Osteocyte (in vitro differentiated cells): ENCODE measurements around the gene HPGD. TPM values are rescaled to one million over a fixed set of nuclear protein-coding genes. Genes with fewer than 3 reads are reported as not detected.

Experiments used
- DNase-seq: peaks from one replicate; pipeline ENCODE4 v3.0.0; 2021; ENCODE audit warnings: mixed read lengths; ENCODE audit not compliant: unreplicated experiment; ENCODE audit errors: extremely low spot score
- H3K27ac Mint-ChIP-seq: one replicate; pipeline ENCODE4 v1.8.0; 2021; ENCODE audit warnings: mild to moderate bottlenecking, mixed read lengths; ENCODE audit not compliant: unreplicated experiment
- H3K27me3 Mint-ChIP-seq: one replicate; pipeline ENCODE4 v1.8.0; 2021; ENCODE audit warnings: mixed read lengths; ENCODE audit not compliant: unreplicated experiment
- H3K36me3 Mint-ChIP-seq: one replicate; pipeline ENCODE4 v1.8.0; 2021; ENCODE audit warnings: mixed read lengths; ENCODE audit not compliant: unreplicated experiment
- H3K4me1 Mint-ChIP-seq: one replicate; pipeline ENCODE4 v1.8.0; 2021; ENCODE audit warnings: mixed read lengths; ENCODE audit not compliant: unreplicated experiment
- H3K4me3 Mint-ChIP-seq: one replicate; pipeline ENCODE4 v1.8.0; 2021; ENCODE audit warnings: mild to moderate bottlenecking, moderate library complexity, mixed read lengths; ENCODE audit not compliant: unreplicated experiment
- H3K9me3 Mint-ChIP-seq: one replicate; pipeline ENCODE4 v1.8.0; 2021; ENCODE audit warnings: mixed read lengths; ENCODE audit not compliant: unreplicated experiment
- CTCF ChIP-seq: fragments of 200-600 bp; sonication (generic); IDR thresholded peaks from 2 replicates; pipeline ENCODE4 v1.5.0; 2021; ENCODE audit warnings: antibody characterized with exemption, mild to moderate bottlenecking, moderate library complexity
- total RNA-seq: library from RNA; stranded (reverse); gene quantifications from 2 replicates; pipeline ENCODE4 v1.2.1, GENCODE V29; 2021

HPGD gene
- total RNA-seq, 1 donor from 2014 or later: not detected

- Mint-ChIP-seq H3K4me3 (no peak overlapping the region), H3K27ac (no peak overlapping the region), H3K36me3 (no peaks in the 10 kb centered on the region), H3K9me3 (no peaks in the 10 kb centered on the region), H3K4me1 (no peaks in the 10 kb centered on the region), H3K27me3 (peaks cover 11% of the 10 kb centered on the region)
- DNase-seq: no peak
- TF ChIP-seq CTCF: no peak
Observed at GRCh38 chr4:174483792-174484191, 38.5 kb downstream of the HPGD start.

DNA sequence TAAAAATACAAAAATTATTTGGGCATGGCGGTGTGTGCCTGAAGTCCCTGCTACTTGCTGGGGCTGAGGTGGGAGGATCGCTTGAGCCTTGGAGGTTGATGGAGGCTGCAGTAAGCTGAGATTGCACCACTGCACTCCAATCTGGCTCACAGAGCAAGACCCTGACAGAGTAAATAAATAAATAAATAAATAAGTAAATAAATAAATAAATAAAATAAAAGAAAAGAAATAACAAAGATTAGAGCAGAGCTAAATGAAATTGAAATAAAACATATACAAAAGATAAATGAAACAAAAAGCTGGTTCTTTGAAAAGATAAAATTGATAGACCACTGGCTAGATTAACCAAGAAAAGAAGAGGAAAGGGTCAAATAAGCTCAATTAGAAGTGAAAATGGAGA is 43.1 kb downstream of the HPGD start:
- Mint-ChIP-seq H3K36me3 (no peaks in the 10 kb centered on the region), H3K9me3 (no peaks in the 10 kb centered on the region), H3K4me1 (no peaks in the 10 kb centered on the region), H3K27ac (no peak overlapping the region), H3K4me3 (no peak overlapping the region), H3K27me3 (peaks cover 7% of the 10 kb centered on the region)
- TF ChIP-seq CTCF: no peak
- no peak for DNase-seq

- no peak overlapping the region for H3K4me3 Mint-ChIP-seq
- no peaks in the 10 kb centered on the region for H3K4me1 Mint-ChIP-seq
- no peak for TF ChIP-seq CTCF
- DNase-seq: no peak
- H3K27ac Mint-ChIP-seq: no peak overlapping the region
- H3K9me3 Mint-ChIP-seq: no peaks in the 10 kb centered on the region
- no peaks in the 10 kb centered on the region for H3K36me3 Mint-ChIP-seq
- peaks cover 19% of the 10 kb centered on the region for H3K27me3 Mint-ChIP-seq
Observed at GRCh38 chr4:174475528-174475927, 46.8 kb downstream of the HPGD start.

DNA sequence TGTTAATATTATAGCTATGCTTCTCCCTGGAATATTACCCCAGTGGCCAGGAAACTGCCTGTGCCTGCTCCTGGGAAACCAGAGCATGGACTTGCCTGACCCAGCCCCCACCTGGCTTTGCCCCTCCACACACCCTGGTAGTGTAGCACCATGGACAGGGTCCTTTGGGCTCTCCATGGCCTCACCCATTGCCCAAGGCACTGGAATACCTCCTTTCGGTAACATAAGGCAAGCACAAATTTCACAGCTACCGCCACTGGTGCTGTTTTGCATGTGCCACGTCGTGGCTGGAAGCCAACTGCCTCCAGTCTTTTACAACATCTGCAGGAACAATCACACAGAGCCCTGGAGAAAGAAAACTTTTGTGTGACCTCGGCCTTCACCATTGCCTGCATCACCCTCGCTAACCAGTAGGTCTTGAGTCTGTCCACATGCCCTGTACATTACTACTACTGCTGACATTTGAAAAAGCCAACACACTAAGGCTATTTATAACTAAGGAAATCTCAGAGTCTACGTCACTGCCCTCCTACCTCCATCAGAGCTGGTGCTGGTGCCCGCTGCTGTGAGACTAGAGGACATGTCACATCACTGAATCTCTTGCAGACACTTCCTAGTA is 47.7 kb downstream of the HPGD start:
- no peak overlapping the region for H3K27ac Mint-ChIP-seq
- no peak for TF ChIP-seq CTCF
- H3K4me3 Mint-ChIP-seq: no peak overlapping the region
- no peaks in the 10 kb centered on the region for H3K9me3 Mint-ChIP-seq
- peaks cover 17% of the 10 kb centered on the region for H3K27me3 Mint-ChIP-seq
- no peak for DNase-seq
- no peaks in the 10 kb centered on the region for H3K4me1 Mint-ChIP-seq
- H3K36me3 Mint-ChIP-seq: no peaks in the 10 kb centered on the region

- Mint-ChIP-seq H3K4me1 (no peaks in the 10 kb centered on the region), H3K36me3 (no peaks in the 10 kb centered on the region), H3K4me3 (no peak overlapping the region), H3K27ac (no peak overlapping the region), H3K9me3 (peaks cover 6% of the 10 kb centered on the region), H3K27me3 (peaks cover 34% of the 10 kb centered on the region)
- no peak for DNase-seq
- no peak for TF ChIP-seq CTCF
Observed at GRCh38 chr4:174467107-174467506, 55.2 kb downstream of the HPGD start.
